ENCODE results near the gene EPS15. TPM values are rescaled to one million over a fixed set of nuclear protein-coding genes. Genes with fewer than 3 reads are reported as not detected.
A peak's percentile ranks its signal among the peaks of the same experiment; 100 is the strongest.
"Not testable (repeated sequence)": the region's sequence is repeated elsewhere in the genome, so short reads cannot be mapped to it uniquely, and the experiment has no call there.

The EPS15 gene
- total RNA-seq, 1 donor from 2014 or later, result 42.0 TPM

DNA sequence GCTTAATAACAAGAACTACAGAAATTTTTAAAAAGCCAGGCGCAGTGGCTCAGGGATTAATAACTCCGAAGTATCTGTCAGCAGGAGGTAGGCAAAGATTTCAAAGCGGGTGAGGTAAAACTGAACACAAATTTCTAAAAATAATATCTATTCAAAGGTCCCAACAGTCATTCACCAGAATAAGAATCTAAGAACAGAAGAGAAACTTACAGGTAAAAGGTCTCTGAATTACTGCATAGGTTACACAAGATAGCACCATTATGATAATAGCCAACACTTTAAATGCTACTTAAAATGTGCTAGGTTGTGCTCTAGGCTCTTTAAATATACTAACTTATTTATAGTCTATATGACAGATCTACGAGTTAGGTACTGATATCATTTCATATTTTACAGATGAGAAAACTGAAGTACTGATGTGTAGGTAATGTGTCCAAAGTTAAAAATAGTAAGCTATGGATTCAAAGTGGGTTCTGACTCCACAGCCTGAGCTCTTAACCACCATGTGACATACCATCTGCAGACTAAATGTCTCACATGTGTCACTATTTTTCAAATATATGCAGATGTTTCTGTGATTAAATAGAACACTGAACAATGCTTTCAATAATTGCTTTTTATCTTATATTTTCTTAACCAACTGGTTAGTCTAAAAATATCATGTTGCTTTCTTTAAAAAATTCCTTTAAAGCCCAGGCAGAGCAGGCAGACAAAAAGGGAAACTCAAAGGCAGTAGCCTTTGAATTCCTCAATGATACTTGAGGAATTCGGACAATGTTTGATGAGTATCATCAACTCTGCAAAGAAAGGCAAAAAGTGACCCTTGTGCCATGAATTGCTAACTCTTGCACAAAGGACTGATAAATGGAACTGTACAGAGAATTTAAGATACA is 108.3 kb downstream of the EPS15 start:
- Mint-ChIP-seq H3K27me3 (ENCODE audit: insufficient read depth, low read depth) (no peaks in the 10 kb centered on the region), H3K4me3 (no peak overlapping the region), H3K9me3 (no peaks in the 10 kb centered on the region), H3K27ac (no peak overlapping the region), H3K36me3 (peaks cover 18% of the 10 kb centered on the region), H3K4me1 (no peaks in the 10 kb centered on the region)
- Histone ChIP-seq H3K79me2 (ENCODE audit: low read depth) (no peaks in the 10 kb centered on the region), H3K4me3 (no peak overlapping the region), H3K4me2 (no peak overlapping the region), H3K27me3 (no peaks in the 10 kb centered on the region), H3K27ac (no peak overlapping the region), H4K20me1 (ENCODE audit: low read depth) (no peaks in the 10 kb centered on the region), H3K4me1 (no peaks in the 10 kb centered on the region), H3F3A (ENCODE audit: low read depth) (no peaks in the 10 kb centered on the region), H3K9me3 (ENCODE audit: low read depth) (no peaks in the 10 kb centered on the region), H2AFZ (replicated peaks) (no peak overlapping the region), H3K9ac (no peak overlapping the region), H3K36me3 (peaks cover 3% of the 10 kb centered on the region)
- TF ChIP-seq EZH2 (IDR thresholded peaks at IDR 0.05) (no peak), EZH2phosphoT487 (IDR thresholded peaks at IDR 0.05) (no peak)
- TF ChIP-seq, protein P1, sequence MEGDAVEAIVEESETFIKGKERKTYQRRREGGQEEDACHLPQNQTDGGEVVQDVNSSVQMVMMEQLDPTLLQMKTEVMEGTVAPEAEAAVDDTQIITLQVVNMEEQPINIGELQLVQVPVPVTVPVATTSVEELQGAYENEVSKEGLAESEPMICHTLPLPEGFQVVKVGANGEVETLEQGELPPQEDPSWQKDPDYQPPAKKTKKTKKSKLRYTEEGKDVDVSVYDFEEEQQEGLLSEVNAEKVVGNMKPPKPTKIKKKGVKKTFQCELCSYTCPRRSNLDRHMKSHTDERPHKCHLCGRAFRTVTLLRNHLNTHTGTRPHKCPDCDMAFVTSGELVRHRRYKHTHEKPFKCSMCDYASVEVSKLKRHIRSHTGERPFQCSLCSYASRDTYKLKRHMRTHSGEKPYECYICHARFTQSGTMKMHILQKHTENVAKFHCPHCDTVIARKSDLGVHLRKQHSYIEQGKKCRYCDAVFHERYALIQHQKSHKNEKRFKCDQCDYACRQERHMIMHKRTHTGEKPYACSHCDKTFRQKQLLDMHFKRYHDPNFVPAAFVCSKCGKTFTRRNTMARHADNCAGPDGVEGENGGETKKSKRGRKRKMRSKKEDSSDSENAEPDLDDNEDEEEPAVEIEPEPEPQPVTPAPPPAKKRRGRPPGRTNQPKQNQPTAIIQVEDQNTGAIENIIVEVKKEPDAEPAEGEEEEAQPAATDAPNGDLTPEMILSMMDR (IDR thresholded peaks at IDR 0.05), result no peak
- peak; percentile 9 for DNase-seq (ENCODE audit: low spot score)

DNA sequence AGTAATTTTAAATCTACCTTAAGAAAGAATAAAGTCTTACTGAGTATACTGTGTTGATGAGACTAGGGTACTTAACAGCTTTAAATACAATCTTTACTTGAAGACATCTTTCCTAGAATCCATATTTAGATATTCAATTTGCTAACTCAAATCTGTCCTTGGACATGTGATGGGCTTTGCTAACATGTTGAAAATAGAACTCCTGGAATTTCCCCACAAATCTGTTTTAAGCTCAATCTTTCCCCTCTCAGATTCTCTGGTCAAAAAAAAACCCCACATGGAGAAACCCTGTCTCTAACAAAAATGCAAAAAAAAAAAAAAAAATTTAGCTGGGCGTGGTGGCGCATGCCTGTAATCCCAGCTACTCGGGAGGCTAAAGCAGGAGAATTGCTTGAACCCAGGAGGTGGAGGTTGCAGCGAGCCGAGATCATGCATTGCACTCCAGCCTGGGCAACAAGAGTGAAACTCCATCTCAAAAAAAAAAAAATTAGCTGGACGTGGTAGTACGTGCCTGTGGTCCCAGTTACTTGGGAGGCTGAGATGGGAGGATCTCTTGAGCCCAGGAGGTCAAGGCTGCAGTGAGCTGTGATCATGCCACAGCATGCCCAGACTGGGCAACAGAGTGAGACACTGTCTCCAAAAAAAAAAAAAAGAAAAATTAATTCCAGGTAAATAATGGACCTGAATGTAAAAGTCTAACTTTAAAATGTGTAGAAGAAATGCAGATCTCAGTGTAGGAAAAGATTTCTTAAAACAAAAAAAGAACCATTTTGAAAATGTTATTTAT is 109.1 kb downstream of the EPS15 start:
- H3K79me2 ChIP-seq (ENCODE audit: low read depth), result not testable (repeated sequence)
- peaks cover 22% of the 10 kb centered on the region for H3K36me3 Mint-ChIP-seq

DNA sequence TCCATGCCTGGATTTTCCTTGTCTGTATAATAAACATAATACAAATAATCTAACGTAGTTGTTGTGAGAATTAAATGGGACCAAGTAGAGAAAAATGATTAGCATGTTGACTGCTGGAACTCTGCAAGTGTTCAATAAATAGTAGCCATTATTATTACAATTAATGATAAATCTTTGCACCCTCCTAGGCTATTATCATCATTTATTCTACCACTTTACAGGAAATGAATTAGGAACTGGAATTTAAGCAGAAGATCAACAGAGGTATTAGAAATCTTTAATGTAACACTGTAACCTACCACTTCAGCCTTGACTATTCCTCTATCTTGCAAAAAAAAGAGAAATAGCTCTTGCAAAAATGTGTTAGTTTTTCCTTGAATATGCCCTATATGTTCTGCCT is 126.8 kb downstream of the EPS15 start:
- DNase-seq (ENCODE audit: low spot score), result no peak
- H3F3A ChIP-seq (ENCODE audit: low read depth), result no peaks in the 10 kb centered on the region
- no peaks in the 10 kb centered on the region for H3K79me2 ChIP-seq (ENCODE audit: low read depth)
- H3K27ac ChIP-seq, result no peak overlapping the region
- H3K27ac Mint-ChIP-seq, result no peak overlapping the region
- no peaks in the 10 kb centered on the region for H3K9me3 ChIP-seq (ENCODE audit: low read depth)
- peaks cover 8% of the 10 kb centered on the region for H3K36me3 Mint-ChIP-seq
- no peak overlapping the region for H3K9ac ChIP-seq
- TF ChIP-seq EZH2 (IDR thresholded peaks at IDR 0.05) (no peak), EZH2phosphoT487 (IDR thresholded peaks at IDR 0.05) (no peak)
- TF ChIP-seq, protein P1 (IDR thresholded peaks at IDR 0.05), result no peak
- H4K20me1 ChIP-seq (ENCODE audit: low read depth), result no peaks in the 10 kb centered on the region
- no peak overlapping the region for H2AFZ ChIP-seq (replicated peaks)
- no peaks in the 10 kb centered on the region for H3K4me1 Mint-ChIP-seq
- no peak overlapping the region for H3K4me2 ChIP-seq
- no peaks in the 10 kb centered on the region for H3K4me1 ChIP-seq
- no peaks in the 10 kb centered on the region for H3K36me3 ChIP-seq
- no peak overlapping the region for H3K4me3 ChIP-seq
- no peaks in the 10 kb centered on the region for H3K27me3 Mint-ChIP-seq (ENCODE audit: insufficient read depth, low read depth)
- H3K4me3 Mint-ChIP-seq, result no peak overlapping the region
- peaks cover 5% of the 10 kb centered on the region for H3K9me3 Mint-ChIP-seq
- no peaks in the 10 kb centered on the region for H3K27me3 ChIP-seq

More for the DNA sequence above, 109.1 kb downstream of the EPS15 start:
- not testable (repeated sequence) for H3K4me1 ChIP-seq; H3K9me3 Mint-ChIP-seq; H3K27ac ChIP-seq; H3K4me3 Mint-ChIP-seq; H3K27me3 ChIP-seq; H3K4me2 ChIP-seq; H2AFZ ChIP-seq (replicated peaks); H3K36me3 ChIP-seq; H3K4me1 Mint-ChIP-seq; H3K27ac Mint-ChIP-seq; H4K20me1 ChIP-seq (ENCODE audit: low read depth); H3K27me3 Mint-ChIP-seq (ENCODE audit: insufficient read depth, low read depth); H3F3A ChIP-seq (ENCODE audit: low read depth); H3K4me3 ChIP-seq; DNase-seq (ENCODE audit: low spot score); H3K9me3 ChIP-seq (ENCODE audit: low read depth); H3K9ac ChIP-seq

DNA sequence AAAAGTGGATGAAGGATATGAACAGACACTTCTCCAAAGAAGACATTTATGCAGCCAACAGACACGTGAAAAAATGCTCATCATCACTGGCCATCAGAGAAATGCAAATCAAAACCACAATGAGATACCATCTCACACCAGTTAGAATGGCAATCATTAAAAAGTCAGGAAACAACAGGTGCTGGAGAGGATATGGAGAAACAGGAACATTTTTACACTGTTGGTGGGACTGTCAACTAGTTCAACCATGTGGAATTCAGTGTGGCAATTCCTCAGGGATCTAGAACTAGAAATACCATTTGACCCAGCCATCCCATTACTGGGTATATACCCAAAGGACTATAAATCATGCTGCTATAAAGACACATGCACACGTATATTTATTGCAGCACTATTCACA is 128.4 kb downstream of the EPS15 start:
- Mint-ChIP-seq H3K9me3 (peaks cover 13% of the 10 kb centered on the region), H3K36me3 (peaks cover 16% of the 10 kb centered on the region)
- H3K27me3 Mint-ChIP-seq (ENCODE audit: insufficient read depth, low read depth); H3K36me3 ChIP-seq; H3K27ac Mint-ChIP-seq; H4K20me1 ChIP-seq (ENCODE audit: low read depth); H3K4me2 ChIP-seq; H3K4me3 Mint-ChIP-seq; H3K27ac ChIP-seq; H3K79me2 ChIP-seq (ENCODE audit: low read depth); H3K4me1 Mint-ChIP-seq; H3K9ac ChIP-seq; H3F3A ChIP-seq (ENCODE audit: low read depth); H2AFZ ChIP-seq (replicated peaks); H3K4me3 ChIP-seq; DNase-seq (ENCODE audit: low spot score); H3K9me3 ChIP-seq (ENCODE audit: low read depth); H3K27me3 ChIP-seq; H3K4me1 ChIP-seq: not testable (repeated sequence)

DNA sequence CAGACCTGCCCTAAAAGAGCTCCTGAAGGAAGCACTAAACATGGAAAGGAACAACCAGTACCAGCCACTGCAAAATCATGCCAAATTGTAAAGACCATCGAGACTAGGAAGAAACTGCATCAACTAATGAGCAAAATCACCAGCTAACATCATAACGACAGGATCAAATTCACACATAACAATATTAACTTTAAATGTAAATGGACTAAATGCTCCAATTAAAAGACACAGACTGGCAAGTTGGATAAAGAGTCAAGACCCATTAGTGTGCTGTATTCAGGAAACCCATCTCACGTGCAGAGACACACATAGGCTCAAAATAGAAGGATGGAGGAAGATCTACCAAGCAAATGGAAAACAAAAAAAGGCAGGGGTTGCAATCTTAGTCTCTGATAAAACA is 131.8 kb downstream of the EPS15 start:
- not testable (repeated sequence) for H3K4me1 Mint-ChIP-seq; H4K20me1 ChIP-seq (ENCODE audit: low read depth); H3K27me3 Mint-ChIP-seq (ENCODE audit: insufficient read depth, low read depth); H3K4me3 Mint-ChIP-seq; H2AFZ ChIP-seq (replicated peaks); H3K4me1 ChIP-seq; H3K27ac ChIP-seq; H3K79me2 ChIP-seq (ENCODE audit: low read depth); H3K27me3 ChIP-seq; H3F3A ChIP-seq (ENCODE audit: low read depth); DNase-seq (ENCODE audit: low spot score); H3K27ac Mint-ChIP-seq; H3K4me3 ChIP-seq; H3K9ac ChIP-seq; H3K4me2 ChIP-seq
- H3K9me3 Mint-ChIP-seq, result peaks cover 29% of the 10 kb centered on the region
- Histone ChIP-seq H3K9me3 (ENCODE audit: low read depth) (peaks cover 23% of the 10 kb centered on the region), H3K36me3 (peaks cover 21% of the 10 kb centered on the region)
- peaks cover 38% of the 10 kb centered on the region for H3K36me3 Mint-ChIP-seq

DNA sequence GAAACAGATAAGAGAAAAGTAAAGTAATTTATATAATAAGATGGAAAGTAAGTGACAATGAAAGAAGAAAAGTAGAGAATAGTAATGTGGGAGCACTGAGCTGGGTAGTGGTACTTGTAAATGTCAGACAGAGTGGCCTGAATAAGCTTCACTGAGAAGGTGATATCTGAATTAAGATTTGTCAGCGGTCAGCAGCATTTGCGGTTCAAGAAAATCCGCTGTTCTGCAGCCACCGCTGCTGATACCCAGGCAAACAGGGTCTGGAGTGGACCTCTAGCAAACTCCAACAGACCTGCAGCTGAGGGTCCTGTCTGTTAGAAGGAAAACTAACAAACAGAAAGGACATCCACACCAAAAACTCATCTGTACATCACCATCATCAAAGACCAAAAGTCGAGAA is 132.8 kb downstream of the EPS15 start:
- H3K4me3 Mint-ChIP-seq; H3K4me3 ChIP-seq; H2AFZ ChIP-seq (replicated peaks); H4K20me1 ChIP-seq (ENCODE audit: low read depth); DNase-seq (ENCODE audit: low spot score); H3K27me3 ChIP-seq; H3K27ac Mint-ChIP-seq; H3K9ac ChIP-seq; H3K4me1 Mint-ChIP-seq; H3K4me2 ChIP-seq; H3K4me1 ChIP-seq; H3F3A ChIP-seq (ENCODE audit: low read depth); H3K27me3 Mint-ChIP-seq (ENCODE audit: insufficient read depth, low read depth); H3K79me2 ChIP-seq (ENCODE audit: low read depth); H3K27ac ChIP-seq: not testable (repeated sequence)
- Mint-ChIP-seq H3K36me3 (peaks cover 40% of the 10 kb centered on the region), H3K9me3 (peaks cover 29% of the 10 kb centered on the region)
- H3K9me3 ChIP-seq (ENCODE audit: low read depth), result peaks cover 23% of the 10 kb centered on the region
- H3K36me3 ChIP-seq, result peaks cover 21% of the 10 kb centered on the region

All from neural progenitor cell (in vitro differentiated cells).